CD4-positive, alpha-beta T cell treated with Interleukin-21 for 1 hour (primary cell): ENCODE data around the gene SGTA.

ENCODE experiments used
- DNase-seq: peaks from one replicate; pipeline ENCODE4 v3.0.0-alpha.2; 2020

Gene SGTA

GRCh38 chr19:2744113-2744512, 39.0 kb downstream of the SGTA start:
- DNase-seq: no peak

DNA sequence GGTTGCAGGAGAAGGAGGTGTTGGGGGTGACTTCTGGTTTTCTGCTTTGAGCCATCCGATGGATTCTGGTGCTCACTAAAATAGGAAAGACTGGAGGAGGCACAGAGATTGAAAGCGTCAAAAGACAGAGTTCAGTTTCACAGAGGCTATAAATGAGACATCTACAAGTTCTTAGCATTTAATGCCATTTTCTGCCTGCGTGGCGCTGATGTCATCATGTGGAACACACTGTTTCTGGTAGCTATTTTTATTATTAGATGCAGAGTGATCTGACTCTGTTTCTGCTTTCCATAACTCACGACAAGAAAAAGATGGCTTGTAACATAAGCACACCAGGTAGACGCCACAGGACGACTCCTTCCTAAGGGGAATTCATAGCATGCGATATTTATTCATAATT, 40.0 kb downstream of the SGTA start:
- DNase-seq: no peak

- no peak for DNase-seq
Measured at GRCh38 chr19:2740314-2740656, 42.8 kb downstream of the SGTA start.

DNA sequence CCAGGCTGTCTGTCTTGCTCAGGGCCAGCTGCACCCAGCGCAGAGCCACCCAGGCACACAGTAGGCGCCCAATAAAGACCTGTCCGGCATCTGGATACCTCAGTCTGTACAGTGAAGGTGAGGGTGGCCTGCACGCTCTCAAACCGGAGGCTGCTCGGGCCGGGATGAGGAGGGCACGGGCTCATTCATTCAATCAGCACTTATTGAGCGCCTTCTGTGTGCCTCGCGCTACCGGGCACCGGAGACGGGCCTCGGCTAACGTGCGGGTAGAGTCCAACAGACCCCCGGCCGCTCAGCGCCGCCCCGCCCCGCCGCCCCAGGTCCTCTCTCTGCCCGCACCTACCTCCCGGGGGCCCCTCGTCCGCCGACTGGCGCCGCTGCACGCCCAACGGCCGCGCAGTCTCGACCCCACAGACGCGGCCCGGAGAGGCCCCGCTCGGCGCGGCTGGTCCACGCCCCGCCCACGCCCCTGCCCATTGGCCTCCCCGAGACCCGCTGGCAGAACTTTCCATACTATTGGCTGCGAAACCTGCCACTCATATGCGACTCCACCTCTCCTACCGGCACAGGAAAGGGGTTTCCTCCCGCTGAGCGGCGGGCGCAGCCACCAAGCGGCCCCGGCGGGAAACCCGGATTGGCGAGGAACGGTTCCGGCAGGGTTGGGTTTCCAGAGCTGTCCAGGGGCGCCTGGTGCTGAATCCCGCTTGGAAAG, 43.3 kb downstream of the SGTA start, which contains the start of gene SLC39A3:
TSS of gene SLC39A3 (minus strand) at position 416 of the 712 bp plus-strand sequence. CDS start 2,760 bp downstream, outside the sequence.
- DNase-seq: peak; percentile 99

GRCh38 chr19:2736550-2737190, 46.4 kb downstream of the SGTA start:
- no peak for DNase-seq

GRCh38 chr19:2735374-2735773, 47.7 kb downstream of the SGTA start:
- DNase-seq: no peak

- DNase-seq: no peak
Measured at GRCh38 chr19:2734589-2735288, 48.3 kb downstream of the SGTA start.

DNA sequence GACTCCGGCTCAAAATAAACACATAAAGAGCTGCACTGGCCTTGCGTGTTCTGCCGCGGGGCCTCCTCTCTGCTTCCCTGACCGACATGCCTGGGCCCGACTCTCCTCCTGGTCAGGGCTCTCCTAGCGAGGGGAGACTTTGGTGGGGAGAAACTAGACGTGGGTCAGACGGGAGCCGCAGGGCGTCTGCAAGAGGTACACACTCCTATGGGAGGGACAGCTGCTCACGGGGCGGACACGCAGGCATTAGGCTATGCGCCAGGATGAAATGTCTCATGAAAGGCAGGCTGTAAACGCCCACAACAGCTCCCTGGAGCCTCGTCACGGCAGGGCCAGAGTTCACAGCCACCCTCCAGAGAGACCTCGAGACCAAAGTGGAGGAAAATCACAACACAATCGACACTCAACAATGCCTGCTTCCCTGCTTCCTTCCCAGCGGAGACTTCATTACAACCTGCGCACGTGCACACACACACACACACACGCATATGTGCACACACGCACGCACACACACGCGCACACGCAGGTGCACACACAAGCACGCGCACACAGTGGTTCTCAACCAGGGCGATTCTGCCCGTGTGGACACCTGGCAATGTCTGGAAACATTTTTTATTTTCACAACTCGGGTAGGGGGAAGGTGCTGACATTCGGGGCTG, 49.0 kb downstream of the SGTA start:
- DNase-seq: no peak

GRCh38 chr19:2732883-2733282, 50.2 kb downstream of the SGTA start:
- no peak for DNase-seq

- DNase-seq: no peak
Measured at GRCh38 chr19:2732157-2732725, 50.8 kb downstream of the SGTA start.

DNA sequence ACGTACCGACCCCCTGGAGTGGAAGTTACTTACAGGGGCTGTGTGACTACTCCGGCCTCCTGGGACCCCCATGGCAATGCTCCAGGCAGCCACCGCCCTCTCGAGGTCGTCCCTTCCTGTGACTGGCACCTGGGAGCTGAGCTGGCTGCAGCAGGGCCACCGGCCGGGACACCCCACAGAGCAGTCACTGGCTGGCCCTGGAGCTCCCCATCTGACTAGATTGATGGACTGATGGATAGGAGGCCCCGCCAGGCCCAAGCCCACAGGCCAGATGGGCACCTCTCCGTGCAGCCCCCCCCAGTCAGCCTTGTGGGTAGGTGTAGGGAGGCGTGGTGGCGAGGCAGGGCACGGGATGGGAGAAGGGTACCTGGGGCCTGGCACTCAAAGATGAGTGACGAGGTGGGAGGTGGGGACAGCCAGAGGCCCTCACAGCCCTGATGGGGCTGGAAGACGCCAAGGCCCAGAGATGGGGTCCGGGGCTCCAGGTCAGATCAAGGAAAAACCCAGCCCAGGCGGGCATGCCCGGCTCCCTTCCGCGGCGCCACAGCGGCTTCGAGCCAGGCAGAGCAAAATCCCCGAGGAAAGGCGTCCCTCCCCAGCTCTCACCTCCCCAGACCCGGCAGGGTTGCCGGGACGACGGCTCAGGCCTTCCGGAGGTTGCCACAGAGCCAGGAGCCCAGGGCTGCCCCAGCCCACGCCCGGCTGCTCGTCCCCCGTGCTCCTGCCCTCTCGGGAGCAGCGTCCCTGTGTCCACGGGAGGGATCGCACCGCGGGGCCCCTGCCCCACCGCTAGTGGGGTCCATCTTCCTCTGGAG, 51.7 kb downstream of the SGTA start:
- DNase-seq: no peak

GRCh38 chr19:2729943-2730818, 52.9 kb downstream of the SGTA start:
- DNase-seq: no peak

DNA sequence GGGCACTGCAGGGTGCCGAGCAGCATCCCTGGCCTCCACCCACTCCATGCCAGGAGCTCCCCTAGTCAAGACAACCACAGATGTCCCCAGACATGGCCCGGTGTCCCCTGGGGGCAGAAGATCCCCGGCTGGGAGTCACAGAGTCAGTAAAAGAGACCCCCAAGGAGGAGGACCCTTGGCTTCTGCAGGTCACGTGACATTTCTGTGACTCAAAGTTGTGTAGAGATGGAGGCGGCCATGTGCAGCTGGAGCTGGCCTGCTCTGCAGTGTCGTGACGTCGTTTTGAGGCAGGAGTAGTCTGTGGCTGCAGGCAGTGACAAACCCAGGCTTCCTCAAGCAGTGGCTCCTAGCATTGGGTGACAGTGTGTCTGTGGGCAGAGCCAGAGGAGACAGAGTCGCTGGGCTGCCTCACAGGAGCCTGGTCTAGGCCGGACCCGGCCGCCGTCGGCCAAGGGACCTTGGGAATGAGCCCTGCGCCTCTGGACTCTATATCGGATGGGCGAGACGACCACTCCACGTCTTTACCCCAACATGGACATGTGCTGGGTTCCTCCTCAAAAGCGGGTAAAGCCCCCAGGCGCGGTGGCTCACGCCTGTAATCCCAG, 54.2 kb downstream of the SGTA start:
- no peak for DNase-seq

DNA sequence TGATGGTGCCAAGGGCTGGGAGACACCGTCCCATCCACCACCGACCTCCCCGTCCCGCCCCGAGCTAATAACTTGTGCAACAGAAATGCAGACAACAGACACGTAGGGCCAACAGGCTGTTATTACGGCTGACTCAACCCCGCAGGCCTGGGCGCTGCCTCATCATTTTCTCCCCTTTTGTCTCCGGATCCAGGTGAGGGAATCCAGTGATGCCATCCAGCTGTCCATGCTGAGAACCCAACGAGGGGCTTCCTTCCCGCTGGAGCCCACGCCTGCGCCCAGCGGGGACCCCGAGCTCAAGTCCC, 55.5 kb downstream of the SGTA start:
- no peak for DNase-seq

- no peak for DNase-seq
Measured at GRCh38 chr19:2726904-2727639, 56.0 kb downstream of the SGTA start.

GRCh38 chr19:2726160-2726855, 56.8 kb downstream of the SGTA start:
- DNase-seq: no peak

- no peak for DNase-seq
Measured at GRCh38 chr19:2724148-2724557, 58.9 kb downstream of the SGTA start.

GRCh38 chr19:2723747-2724146, 59.3 kb downstream of the SGTA start:
- DNase-seq: no peak

DNA sequence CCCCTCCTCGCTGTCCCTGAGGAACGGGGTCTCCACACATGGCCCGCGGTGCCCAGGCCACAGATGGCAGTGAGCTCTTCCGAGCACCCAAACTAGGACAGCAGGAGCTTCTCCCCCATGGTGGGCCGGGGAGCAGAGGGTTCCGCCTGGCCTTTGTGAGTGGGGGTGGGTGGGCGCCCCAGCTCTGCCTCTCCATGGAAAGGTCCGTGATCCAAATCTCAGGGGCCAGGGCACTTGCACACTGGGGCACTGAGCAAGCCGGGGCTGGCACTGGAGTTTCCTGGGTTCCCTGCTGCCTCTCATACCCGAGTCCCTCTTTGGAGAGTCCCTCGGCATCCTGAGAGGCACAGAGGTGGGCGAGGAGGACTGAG, 59.7 kb downstream of the SGTA start:
- no peak for DNase-seq
